HG03457 (cell line): Measurements from ENCODE around the gene SYNGR2.
A peak's percentile ranks its signal among the peaks of the same experiment; 100 is the strongest.

Experiments
- ATAC-seq: cut with Tn5 transposase; IDR thresholded peaks from one replicate; pipeline ENCODE4 v1.9.1; 2021; ENCODE audit warnings: moderate number of reproducible peaks; ENCODE audit not compliant: unreplicated experiment

SYNGR2 gene

DNA sequence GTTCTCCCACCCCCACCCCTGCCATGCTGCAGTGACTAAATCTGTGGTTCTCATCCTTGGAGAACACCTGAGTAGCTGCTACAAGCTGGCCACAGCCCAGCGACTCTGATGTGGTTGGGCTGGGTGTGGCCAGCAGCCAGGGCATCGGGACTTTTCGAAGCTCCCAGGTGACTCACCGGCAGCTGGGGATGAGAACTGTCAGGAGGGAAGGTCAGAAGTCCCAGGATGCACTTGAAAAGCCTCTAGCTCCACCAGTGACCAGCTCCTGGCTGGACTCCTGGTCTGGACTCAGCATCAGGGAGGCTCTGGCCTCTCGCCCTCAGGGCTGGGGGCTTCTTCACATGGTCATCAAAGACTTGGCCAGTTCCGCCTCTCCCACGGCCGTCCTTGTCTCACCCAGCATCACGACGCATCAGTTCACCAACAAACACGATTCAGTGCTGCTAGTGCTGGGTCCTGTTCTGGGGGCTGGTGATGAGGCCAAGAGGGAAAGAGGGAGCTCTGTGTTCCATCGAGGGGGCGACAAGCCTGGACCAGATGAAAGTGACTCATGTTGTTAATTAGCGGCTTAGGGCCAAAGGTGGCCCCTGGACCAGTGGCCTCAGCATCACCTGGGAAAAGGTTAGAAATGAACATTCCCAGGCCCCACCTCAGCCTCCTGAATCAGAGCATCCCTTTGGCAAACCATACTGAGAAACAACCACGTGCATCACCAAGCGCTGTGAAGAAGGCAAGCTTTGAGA lies 26.1 kb upstream of the SYNGR2 start:
- ATAC-seq, result no peak

- no peak for ATAC-seq
Observed at GRCh38 chr17:78143214-78144146, 24.9 kb upstream of the SYNGR2 start.

- no peak for ATAC-seq
Observed at GRCh38 chr17:78144147-78144719, 24.1 kb upstream of the SYNGR2 start.

- ATAC-seq, result no peak
Observed at GRCh38 chr17:78144736-78145641, 23.4 kb upstream of the SYNGR2 start.

GRCh38 chr17:78146471-78146869 lies 21.9 kb upstream of the SYNGR2 start:
- no peak for ATAC-seq

DNA sequence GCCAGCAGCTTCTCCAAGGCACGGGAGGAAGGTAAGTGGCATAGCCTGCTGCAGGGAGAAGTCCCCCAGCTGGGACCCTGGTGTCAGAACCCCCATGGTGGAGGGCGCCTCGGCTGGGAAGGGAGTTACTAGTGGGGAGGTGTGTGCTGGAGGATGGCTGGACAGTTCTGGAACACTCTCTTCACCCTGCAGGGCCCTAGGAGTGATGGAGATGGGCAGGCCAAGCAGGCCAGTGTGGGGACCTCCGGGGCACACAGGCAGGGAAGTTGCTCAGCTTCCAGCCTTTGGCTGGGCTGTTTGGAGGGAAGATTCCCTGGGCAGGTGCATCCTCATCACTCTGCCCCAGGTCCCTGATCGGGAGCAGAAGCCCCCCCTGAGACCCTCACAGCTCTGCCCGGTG lies 21.5 kb upstream of the SYNGR2 start:
- no peak for ATAC-seq

GRCh38 chr17:78147315-78147998 lies 20.9 kb upstream of the SYNGR2 start:
- ATAC-seq, result no peak

- ATAC-seq, result no peak
Observed at GRCh38 chr17:78148286-78149016, 19.9 kb upstream of the SYNGR2 start.

DNA sequence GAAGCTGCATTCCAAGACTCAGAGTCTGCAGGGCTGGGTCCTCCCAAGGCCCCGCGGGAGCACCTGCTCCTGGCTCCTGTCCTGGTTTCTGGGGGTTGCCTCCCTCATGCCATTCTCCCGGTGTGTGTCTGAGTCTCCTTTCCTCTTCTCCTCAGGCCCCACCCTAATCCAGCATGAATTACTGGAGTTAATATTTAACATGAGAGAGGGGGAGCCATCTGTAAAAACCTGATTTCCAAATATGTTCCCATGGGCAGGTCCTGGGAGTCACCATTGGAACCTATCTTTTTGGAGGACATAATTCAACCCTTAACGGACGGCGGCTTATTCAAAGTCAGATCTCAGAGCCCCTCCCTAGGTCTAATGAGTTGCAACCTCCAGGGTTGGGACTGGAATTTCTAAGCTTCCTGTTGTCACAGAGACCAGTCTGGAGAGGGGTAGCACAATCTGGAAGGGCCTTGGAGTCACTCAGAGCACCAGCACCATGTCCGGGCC lies 16.8 kb upstream of the SYNGR2 start:
- ATAC-seq, result no peak

DNA sequence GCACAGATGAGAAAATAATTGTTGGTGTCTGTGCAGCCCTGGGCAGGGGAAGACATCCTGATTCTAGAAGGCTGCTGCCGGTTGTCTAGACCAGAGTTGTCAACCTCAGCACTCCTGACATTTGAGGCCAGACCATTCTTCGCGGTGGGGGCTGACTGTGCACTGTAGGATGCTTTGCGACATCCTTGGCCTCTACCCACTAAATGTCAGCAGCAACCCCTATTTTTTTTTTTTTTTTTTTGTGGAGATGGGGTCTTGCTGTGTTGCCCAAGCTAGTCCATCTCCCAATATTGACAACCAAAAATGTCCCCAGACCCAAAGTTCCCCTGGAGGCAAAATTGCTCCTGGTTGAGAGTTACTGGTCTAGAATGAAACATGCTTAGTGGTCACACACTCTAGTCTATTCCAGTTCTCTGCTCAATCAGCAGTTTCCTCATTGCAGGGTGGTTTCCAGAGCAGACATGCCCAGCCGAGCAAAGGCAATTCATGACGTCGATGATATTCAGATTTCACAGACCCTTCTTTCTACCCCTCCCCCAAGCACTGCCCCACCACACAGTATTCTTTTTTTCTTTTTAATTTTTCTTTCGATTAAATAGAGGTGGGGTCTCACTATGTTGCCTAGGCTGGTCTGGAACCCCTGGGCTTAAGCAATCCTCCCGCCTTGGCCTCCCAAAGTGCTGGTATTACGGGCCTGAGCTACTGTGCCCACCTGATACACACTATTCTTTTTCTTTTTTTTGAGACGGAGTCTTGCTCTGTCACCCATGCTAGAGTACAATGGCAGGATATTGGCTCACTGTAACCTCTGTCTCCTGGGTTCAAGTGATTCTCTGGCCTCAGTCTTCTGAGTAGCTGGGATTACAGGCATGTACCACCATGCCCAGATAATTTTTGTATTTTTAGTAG lies 13.2 kb upstream of the SYNGR2 start:
- peak; percentile 37 for ATAC-seq

DNA sequence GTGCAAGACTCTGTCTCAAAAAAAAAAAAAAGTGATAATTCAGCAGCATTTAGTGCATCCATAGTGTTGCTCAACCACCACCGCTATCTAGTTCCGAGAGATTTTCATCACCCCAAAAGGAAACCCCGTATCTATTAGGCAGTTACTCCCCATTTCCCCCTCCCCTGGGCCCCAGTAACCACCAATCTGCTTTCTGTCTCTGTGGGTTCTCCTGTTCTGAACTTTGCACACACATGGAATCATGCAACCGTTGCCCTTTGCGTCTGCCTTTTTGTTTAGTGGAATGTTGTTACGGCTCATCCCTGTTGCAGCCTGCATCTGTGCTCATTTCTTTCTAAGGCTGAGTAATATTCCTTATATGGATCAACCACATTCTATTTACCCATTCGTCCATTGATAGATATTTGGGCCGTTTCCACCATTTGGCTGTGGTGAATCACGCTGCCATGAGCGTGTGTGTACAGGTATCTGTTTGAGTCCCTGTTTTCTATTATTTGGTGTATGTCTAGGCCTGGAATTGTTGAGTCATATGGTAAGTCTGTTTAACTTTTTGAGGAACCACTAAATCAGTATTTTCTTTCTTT lies 8.7 kb upstream of the SYNGR2 start:
- no peak for ATAC-seq

DNA sequence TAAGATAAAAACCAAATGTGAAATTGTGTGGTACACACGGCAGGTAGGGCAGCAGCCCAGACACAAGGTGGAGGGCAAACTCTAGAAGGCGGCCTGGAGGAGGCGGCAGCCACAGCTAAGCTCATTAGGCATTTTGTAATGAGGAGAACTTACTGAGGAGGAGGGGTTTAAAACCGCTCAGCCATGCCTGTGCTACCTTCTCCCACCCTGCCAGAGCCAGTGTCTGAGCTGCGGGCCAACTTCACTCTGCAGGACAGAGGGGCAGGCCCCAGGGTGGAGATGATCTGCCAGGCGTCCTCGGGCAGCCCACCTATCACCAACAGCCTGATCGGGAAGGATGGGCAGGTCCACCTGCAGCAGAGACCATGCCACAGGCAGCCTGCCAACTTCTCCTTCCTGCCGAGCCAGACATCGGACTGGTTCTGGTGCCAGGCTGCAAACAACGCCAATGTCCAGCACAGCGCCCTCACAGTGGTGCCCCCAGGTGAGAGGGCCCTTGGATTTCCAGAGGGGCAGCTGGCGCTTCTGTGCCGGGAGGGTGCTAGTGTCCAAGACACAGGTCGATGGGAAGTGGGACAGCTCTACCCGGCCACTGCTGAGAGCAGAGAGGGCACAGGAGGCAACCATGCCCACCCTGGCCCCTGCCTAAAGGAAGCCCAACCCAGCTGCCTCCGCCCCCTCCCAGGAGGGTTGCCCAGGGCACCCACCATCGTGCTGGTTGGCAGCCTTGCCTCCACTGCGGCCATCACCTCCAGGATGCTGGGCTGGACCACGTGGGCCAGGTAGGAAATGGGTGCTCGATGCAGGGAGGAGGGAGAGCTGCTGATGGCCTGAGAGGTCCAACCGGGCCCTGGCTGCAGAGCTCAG lies 4.3 kb upstream of the SYNGR2 start:
- no peak for ATAC-seq

DNA sequence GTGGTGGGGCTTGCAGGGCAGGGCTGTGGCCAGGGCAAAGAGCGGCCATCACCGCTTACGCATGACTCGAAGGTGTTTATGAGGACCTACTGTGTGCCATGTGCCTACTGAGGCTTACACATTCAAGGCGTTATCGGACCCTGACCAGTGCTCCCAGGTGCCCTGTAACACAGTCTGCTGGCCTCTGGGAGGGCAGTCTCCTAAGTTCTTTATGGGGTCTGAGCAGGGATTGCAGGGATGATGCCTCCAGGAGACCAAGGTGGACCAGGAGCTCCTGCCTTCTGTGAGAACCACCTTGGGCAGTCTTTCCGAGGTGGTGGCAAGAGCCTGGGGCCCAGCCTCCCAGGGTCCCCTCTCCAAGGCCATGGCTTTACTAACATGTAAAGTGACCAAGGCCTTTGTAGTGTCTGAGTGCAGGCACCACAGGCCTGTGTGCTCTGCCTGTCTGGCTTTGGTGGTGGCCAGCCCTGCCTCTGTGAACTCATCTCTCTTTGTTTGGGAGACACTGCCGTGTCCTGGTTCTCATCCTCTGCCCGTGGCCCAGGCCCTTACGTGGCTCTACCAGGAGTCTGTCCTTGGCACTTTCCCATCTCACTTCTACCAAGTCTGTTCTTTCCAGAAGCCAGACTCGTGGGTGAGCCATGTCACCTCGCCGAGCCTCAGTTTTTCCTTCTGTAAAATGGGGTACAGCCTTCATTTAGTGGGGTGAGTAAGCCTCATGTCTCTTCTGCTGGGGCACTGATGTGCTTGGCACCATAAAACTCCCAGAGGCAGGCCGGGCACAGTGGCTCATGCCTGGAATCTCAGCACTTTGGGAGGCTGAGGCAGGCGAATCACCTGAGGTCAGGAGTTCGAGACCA lies 3.4 kb upstream of the SYNGR2 start:
- ATAC-seq, result no peak

DNA sequence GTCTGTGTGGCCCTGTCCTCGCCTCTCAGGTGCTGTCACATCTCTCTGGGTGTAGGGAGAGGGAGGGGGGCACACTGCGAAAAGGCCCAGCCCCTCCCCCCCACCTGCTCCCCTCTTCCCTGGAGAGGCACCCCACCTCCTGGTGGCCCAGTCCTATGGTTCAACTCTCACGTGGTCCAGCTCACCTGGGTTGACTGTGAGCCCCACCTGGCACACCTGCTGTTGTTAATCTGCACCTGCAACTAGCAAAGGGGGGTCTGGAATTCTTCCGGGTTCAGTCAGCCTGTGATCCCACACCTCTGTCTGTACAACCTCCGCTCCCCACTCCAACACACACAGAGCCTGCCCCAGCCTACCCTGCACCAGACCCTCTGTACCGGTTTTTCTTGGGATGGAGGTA lies 2.0 kb upstream of the SYNGR2 start:
- no peak for ATAC-seq

- peak; percentile 14 for ATAC-seq
Observed at GRCh38 chr17:78168903-78169793, 767 bp downstream of the SYNGR2 start.
